ENCODE measurements around the gene SKIDA1. TPM values are rescaled to one million over a fixed set of nuclear protein-coding genes. Genes with fewer than 3 reads are reported as not detected.

SKIDA1 gene
- total and polyA plus RNA-seq, 2 of the 4 experiments (the other 2 are of a cell fraction) = 0.36 to 0.72 TPM

DNA sequence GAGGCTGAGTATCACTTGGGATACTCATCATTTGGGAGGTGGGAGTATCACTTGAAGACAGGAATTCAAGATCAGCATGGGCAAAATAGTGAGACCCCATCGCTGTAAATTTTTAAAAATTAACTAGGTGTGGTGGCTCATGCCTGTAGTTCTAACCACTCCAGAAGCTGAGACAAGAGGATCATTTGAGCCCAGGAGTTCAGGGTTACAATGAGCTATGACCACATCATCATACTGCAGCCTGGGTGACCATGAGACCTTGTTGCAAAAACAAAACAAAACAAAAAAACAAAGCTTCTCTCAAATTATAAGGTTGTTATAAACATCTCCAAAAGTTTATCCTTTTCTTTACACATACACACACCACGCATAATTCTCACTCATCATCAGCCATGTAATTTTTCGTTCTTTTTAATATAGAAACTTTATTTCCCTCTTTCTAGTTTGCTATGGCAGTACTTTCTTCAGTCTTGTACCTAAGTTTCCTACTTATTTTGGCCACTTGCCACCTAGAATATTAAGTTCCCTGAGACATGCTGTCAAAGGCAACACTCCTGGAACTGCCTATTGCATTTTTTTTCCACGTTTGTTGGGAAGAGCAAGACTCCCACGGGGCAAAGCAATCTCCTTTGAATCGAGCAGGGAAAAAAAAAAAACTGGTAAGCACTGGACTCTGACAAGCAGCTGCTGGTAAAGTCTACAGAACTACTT, 37.1 kb downstream of the SKIDA1 start:
- CTCF ChIA-PET = interaction anchor here (0.7 kb wide), 1 partner anchor 40 kb away, joined by 3 read pairs; no protein-coding TSS in a partner anchor
- no peak for ATAC-seq (ENCODE audit: low read depth)
- no peak for TF ChIP-seq CHD1 (IDR thresholded peaks at IDR 0.05; ENCODE audit: low read depth, low read length)
- TF ChIP-seq POLR2A (IDR thresholded peaks at IDR 0.05; ENCODE audit: low read depth, low read length) = no peak
- TF ChIP-seq MXI1 (IDR thresholded peaks at IDR 0.05; ENCODE audit: borderline replicate concordance, low read depth, low read length) = no peak
- no peak for TF ChIP-seq MAZ (IDR thresholded peaks at IDR 0.05; ENCODE audit: borderline replicate concordance, low read depth, low read length)
- no peak for TF ChIP-seq SMC3 (IDR thresholded peaks at IDR 0.05; ENCODE audit: low read depth, low read length)
- no peak for TF ChIP-seq CEBPB (IDR thresholded peaks at IDR 0.05; ENCODE audit: low read depth, low read length)
- TF ChIP-seq, protein P1, sequence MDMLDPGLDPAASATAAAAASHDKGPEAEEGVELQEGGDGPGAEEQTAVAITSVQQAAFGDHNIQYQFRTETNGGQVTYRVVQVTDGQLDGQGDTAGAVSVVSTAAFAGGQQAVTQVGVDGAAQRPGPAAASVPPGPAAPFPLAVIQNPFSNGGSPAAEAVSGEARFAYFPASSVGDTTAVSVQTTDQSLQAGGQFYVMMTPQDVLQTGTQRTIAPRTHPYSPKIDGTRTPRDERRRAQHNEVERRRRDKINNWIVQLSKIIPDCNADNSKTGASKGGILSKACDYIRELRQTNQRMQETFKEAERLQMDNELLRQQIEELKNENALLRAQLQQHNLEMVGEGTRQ (IDR thresholded peaks at IDR 0.05; ENCODE audit: low read depth, low read length) = no peak

More for the DNA sequence above, 37.1 kb downstream of the SKIDA1 start:
- 100% methylated on average over 1 to 2 of the region's 6 CpGs for WGBS, 2 experiments (ENCODE audit: extremely low coverage in 2 of 2, insufficient read length in 1 of 2)
- Histone ChIP-seq H3K27ac (ENCODE audit: insufficient read depth, low read length) (no peak overlapping the region), H2BK20ac (ENCODE audit: low read depth, low read length) (no peak overlapping the region), H4K8ac (ENCODE audit: low read depth in 2 of 2, low read length in 2 of 2) (no peak overlapping the region), H3K56ac (ENCODE audit: extremely low read depth, insufficient read depth, low read length) (no peak overlapping the region), H3K79me1 (ENCODE audit: low read depth in 1 of 2, low read length in 2 of 2) (no peaks in the 10 kb centered on the region), H4K5ac (ENCODE audit: low read depth, low read length) (no peak overlapping the region), H3K23ac (ENCODE audit: low read depth, low read length) (no peak overlapping the region), H4K91ac (ENCODE audit: insufficient read depth, low read depth, low read length) (no peak overlapping the region), H3K4me3 (ENCODE audit: insufficient read depth, low read depth, low read length) (no peak overlapping the region), H3K4me2 (ENCODE audit: low read depth, low read length) (no peak overlapping the region), H4K20me1 (ENCODE audit: insufficient read depth, low read length) (no peaks in the 10 kb centered on the region), H3K18ac (ENCODE audit: low read depth, low read length) (no peak overlapping the region), H3K14ac (replicated peaks; ENCODE audit: low read depth, low read length) (no peak overlapping the region), H2BK120ac (ENCODE audit: low read depth, low read length) (no peak overlapping the region), H3K4ac (ENCODE audit: low read depth, low read length) (no peak overlapping the region), H3K9me3 (ENCODE audit: control insufficient read depth, insufficient read depth, low read length) (no peaks in the 10 kb centered on the region), H3K9ac (ENCODE audit: low read depth, low read length) (no peak overlapping the region), H2BK15ac (ENCODE audit: low read depth, low read length) (no peak overlapping the region), H3K36me3 (ENCODE audit: control insufficient read depth, insufficient read depth, low read length) (no peaks in the 10 kb centered on the region), H2AK9ac (replicated peaks; ENCODE audit: low read depth, low read length, poor library complexity) (no peak overlapping the region), H2AK5ac (ENCODE audit: low read depth, low read length) (no peak overlapping the region), H3K9me1 (ENCODE audit: insufficient read depth, low read length) (no peaks in the 10 kb centered on the region), H3K4me1 (ENCODE audit: control insufficient read depth, insufficient read depth, low read length) (no peaks in the 10 kb centered on the region), H2AFZ (replicated peaks; ENCODE audit: low read length, poor library complexity) (no peak overlapping the region), H3K27me3 (ENCODE audit: control insufficient read depth, insufficient read depth, low read length) (no peaks in the 10 kb centered on the region), H2BK5ac (ENCODE audit: low read depth, low read length, poor library complexity, severe bottlenecking) (no peak overlapping the region)
- no peak for DNase-seq
- BruUV-seq (replicated peaks) = no TSS peak
- intact Hi-C loops (cut with micrococcal nuclease) = no loop called here
- POLR2A ChIA-PET (ENCODE audit: unreplicated experiment) = interaction anchor here (0.6 to 0.7 kb wide), 2 partner anchors 174 to 213 kb away, joined by 3 to 6 read pairs; no protein-coding TSS in a partner anchor
- in situ Hi-C loops (cut with MboI; ENCODE audit: low sequenced_read_pairs) = loop anchor here (5.0 to 25.0 kb wide), 3 partner anchors 206 to 1499 kb away; no protein-coding TSS in a partner anchor
- dilution Hi-C loops (cut with HindIII; ENCODE audit: low sequenced_read_pairs, unreplicated experiment) = no loop called here
